GM06990 (cell line): ENCODE measurements around the gene FAM120A.

ENCODE experiments used
- DNase-seq: peaks from one replicate; pipeline ENCODE4 v3.0.0-alpha.2; 2011; ENCODE audit not compliant: insufficient read length; ENCODE audit errors: extremely low read depth
- H3K27me3 ChIP-seq: replicated peaks from 2 replicates; pipeline ENCODE4 v1.6.0; 2011; ENCODE audit warnings: low read length; ENCODE audit not compliant: control insufficient read depth, insufficient read depth
- H3K36me3 ChIP-seq: 2 replicates; pipeline ENCODE4 v1.5.1; 2011; ENCODE audit warnings: low read length; ENCODE audit not compliant: control insufficient read depth, insufficient read depth
- H3K4me3 ChIP-seq: replicated peaks from 2 replicates; pipeline ENCODE4 v1.5.1; 2011; ENCODE audit warnings: low read depth, mild to moderate bottlenecking, control low read depth, low read length
- TF ChIP-seq, protein P1 (sequence below): IDR thresholded peaks from 2 replicates; pipeline ENCODE4 v1.5.1; 2011; ENCODE audit warnings: low read length, control low read depth, mild to moderate bottlenecking, inconsistent platforms; ENCODE audit not compliant: insufficient read depth, poor library complexity, severe bottlenecking

FAM120A gene

DNA sequence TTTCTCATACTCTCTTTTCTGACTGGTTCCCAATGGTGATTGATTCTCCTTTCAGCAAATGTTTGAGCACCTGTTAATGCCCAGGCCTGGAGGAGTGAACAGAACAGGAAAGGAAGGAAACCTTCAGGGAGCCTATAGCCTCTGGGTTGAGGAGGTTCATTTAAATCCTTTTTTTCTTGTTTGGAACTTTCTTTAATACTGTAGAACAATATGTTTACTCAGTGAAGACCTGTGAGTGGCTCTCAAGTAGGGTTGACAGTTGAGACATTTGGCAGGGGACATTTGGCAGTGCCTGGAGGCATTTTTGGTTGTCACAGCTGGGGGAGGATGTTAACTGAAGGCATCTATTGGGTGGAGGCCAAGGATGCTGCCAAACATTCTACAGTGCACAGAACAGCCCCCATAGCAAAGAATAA lies 8.0 kb downstream of the FAM120A start:
- Histone ChIP-seq H3K4me3 (no peak overlapping the region), H3K27me3 (no peaks in the 10 kb centered on the region), H3K36me3 (no peaks in the 10 kb centered on the region)
- TF ChIP-seq, protein P1, sequence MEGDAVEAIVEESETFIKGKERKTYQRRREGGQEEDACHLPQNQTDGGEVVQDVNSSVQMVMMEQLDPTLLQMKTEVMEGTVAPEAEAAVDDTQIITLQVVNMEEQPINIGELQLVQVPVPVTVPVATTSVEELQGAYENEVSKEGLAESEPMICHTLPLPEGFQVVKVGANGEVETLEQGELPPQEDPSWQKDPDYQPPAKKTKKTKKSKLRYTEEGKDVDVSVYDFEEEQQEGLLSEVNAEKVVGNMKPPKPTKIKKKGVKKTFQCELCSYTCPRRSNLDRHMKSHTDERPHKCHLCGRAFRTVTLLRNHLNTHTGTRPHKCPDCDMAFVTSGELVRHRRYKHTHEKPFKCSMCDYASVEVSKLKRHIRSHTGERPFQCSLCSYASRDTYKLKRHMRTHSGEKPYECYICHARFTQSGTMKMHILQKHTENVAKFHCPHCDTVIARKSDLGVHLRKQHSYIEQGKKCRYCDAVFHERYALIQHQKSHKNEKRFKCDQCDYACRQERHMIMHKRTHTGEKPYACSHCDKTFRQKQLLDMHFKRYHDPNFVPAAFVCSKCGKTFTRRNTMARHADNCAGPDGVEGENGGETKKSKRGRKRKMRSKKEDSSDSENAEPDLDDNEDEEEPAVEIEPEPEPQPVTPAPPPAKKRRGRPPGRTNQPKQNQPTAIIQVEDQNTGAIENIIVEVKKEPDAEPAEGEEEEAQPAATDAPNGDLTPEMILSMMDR, result no peak
- no peak for DNase-seq

DNA sequence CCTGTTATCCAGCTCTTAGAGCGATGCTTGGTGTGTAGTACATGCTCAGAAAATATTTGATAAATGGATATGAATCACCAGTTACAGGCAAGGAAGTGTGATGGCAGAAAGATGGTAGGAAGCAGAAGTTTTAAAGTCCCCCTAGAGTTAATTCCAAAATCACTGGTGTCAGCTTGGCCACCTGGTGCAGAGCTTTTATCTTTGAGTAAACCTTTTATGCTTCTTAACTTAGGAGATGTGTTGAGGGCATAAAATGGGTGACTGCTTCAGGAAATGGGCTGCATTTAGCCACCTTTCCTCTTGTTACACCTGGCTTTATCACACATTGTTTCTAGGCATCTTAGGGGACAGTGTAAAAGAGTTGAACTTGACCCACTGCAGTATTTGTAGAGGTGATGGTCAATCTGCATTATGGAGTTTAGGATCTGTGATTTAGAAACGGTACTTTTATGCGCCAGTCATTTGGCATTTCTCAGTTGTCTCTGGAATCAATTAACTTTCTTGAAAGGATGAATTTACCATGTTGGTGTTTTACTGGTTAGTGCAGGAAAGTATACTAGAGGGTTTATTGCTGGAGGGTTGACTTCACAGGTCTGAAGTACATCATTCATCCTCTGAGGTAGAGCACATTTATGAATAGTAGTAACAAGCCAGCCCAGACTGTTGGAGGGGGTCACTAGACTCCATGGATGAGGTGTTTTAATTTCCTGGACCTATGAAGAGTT lies 9.4 kb downstream of the FAM120A start:
- TF ChIP-seq, protein P1, result no peak
- H3K27me3 ChIP-seq, result no peaks in the 10 kb centered on the region
- no peak for DNase-seq
- no peaks in the 10 kb centered on the region for H3K36me3 ChIP-seq
- no peak overlapping the region for H3K4me3 ChIP-seq

DNA sequence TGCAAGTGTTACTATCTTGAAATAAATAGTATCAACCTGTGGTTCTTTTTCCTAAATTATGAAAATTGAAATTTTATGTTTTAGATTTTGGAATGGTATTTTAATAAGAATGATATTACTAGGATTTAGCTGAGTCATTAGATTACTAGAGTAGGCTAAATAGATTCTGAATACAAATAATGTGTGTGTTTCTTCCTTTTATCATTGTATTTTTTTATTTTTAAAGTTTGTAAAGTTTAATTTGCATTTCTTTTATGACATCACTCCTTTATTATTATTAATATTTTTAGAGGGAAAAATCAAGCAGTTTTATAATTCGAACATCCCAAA lies 9.9 kb downstream of the FAM120A start:
- Histone ChIP-seq H3K27me3 (no peaks in the 10 kb centered on the region), H3K4me3 (no peak overlapping the region), H3K36me3 (no peaks in the 10 kb centered on the region)
- DNase-seq, result no peak
- TF ChIP-seq, protein P1, result no peak

DNA sequence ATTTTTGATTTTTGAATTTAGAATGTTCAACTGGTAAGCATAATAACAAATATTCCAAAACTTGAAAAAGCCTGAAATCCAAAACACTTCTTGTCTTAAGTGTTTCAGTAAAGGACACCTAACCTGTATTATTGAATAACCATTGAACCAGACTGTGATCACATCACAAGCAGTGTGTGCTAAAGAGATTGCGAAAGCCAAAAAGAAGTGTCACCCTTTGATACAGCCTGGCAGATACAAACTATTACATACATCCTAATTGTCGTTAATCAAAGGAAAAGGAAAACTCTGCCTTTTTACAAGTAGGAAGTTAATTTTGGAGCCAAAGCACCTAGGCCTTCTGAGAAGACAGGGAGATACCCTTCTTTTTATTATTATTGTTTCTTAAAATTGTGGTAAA lies 10.3 kb downstream of the FAM120A start:
- DNase-seq, result no peak
- no peak overlapping the region for H3K4me3 ChIP-seq
- no peaks in the 10 kb centered on the region for H3K36me3 ChIP-seq
- TF ChIP-seq, protein P1, result no peak
- H3K27me3 ChIP-seq, result no peaks in the 10 kb centered on the region

DNA sequence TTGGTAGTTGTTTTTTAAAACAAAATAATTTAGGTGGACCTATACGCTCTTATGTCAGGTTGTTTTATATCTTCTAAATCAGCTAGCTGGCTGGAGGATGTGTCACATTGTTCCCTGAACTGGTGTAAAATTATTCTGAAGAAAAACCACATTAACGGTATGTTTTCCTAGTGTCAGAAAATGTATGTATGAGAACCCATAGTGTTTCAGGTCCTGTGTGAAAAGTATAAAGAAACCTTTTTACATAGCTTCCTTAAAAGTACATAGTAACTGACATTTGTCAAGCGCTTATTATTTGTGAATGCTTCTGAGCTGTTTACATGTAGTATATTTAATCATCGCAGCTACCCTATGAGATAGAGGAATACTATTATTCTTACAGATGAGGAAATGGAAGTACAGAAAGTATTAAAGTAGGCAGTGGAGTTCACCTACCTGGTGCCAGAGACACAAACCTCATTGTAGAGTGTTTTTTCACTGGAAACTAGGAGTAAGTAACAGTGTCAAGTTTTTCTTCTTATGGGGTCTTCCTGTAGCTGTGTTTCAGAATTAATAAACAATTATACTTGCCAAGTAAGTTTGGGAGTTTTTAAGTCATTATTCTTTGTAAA lies 12.3 kb downstream of the FAM120A start:
- H3K27me3 ChIP-seq, result no peaks in the 10 kb centered on the region
- TF ChIP-seq, protein P1, result no peak
- H3K4me3 ChIP-seq, result no peak overlapping the region; the same call in 1 of the 2 replicates
- H3K36me3 ChIP-seq, result no peaks in the 10 kb centered on the region
- DNase-seq, result no peak
